ENCODE results near the gene KRT74. TPM values are rescaled to one million over a fixed set of nuclear protein-coding genes. Genes with fewer than 3 reads are reported as not detected.

The KRT74 gene
- total RNA-seq, 1 experiment from 2014 or later: not detected

DNA sequence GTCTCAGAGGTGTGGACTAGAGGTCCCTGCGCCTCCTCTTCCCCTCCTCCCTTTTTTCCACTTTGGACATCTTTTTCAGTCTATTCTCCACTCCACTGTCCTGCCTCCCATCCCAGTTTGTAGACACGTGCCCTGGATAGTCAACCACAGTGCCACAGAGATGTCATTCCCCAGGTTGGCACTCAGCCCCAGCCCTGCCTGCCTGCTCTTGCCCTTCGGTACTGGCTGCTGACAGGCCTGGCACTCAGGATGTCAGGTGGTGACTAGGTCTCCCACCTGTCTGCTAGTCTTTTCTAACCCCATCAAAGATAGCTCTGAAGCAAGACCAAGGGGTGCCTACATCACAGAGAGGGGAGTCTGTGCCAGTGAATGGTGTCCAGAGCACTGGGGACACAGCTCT lies 36.5 kb downstream of the KRT74 start:
- DNase-seq (ENCODE audit: low spot score): no peak

GRCh38 chr12:52535574-52535973 lies 38.1 kb downstream of the KRT74 start:
- DNase-seq (ENCODE audit: low spot score): no peak

DNA sequence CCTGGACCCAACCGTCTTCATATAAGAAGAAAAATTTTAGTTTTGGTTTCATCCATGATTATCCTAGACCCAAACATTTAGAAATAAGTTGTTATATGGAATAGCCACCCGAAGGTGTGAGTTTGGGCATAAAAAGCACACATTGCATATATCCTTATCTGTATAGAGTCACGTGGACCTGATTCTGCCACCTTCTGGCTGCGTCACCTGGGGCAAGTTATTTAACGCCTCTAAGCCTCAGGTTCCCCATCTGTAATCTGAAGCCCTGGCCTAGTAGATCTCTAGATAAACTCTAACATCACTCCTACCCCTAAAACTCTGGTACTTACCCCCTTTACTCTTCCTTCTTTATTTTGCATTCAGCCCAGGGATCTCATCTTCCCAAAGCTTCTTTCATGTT lies 39.2 kb downstream of the KRT74 start:
- DNase-seq (ENCODE audit: low spot score): no peak

DNA sequence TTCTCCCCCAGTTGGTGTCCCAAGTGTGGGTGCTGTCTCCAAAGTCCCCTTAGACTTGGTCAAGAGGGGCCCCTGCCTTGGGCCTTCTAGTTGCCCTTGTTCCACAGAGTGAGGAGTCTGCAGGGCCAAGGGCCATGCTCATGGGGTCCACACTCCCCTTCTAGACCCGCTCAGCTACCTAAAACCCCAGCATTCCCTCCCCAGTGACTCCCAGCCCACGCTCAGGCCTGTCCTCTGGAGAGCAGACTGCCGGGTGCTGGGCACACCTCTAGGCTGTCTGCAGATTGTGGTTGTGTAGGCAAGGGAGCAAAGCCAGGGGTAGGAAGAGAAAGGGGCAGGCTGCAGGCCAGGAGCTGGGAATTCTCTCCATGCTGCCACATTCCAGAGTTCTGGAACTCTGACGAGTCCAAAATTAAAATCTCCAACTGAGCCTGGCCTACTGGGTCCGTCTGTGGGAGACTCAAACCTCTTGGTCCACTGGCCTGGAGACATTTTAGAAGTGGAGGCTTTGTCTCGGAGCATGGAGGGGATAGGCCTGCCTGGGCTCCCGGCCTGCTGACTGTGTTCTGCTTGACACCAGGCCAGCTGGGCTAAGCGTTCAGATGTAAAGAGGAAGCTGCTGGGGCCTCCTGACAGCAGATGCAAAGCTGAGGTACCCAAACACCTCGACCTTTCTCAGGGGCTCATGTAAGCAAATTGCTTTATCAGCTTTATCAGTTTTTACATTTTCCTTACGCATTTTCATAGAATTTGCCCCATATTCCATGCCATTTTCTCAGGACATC lies 39.8 kb downstream of the KRT74 start:
- no peak for DNase-seq (ENCODE audit: low spot score)

- no peak for DNase-seq (ENCODE audit: low spot score)
Measured at GRCh38 chr12:52532636-52533035, 41.0 kb downstream of the KRT74 start.

DNA sequence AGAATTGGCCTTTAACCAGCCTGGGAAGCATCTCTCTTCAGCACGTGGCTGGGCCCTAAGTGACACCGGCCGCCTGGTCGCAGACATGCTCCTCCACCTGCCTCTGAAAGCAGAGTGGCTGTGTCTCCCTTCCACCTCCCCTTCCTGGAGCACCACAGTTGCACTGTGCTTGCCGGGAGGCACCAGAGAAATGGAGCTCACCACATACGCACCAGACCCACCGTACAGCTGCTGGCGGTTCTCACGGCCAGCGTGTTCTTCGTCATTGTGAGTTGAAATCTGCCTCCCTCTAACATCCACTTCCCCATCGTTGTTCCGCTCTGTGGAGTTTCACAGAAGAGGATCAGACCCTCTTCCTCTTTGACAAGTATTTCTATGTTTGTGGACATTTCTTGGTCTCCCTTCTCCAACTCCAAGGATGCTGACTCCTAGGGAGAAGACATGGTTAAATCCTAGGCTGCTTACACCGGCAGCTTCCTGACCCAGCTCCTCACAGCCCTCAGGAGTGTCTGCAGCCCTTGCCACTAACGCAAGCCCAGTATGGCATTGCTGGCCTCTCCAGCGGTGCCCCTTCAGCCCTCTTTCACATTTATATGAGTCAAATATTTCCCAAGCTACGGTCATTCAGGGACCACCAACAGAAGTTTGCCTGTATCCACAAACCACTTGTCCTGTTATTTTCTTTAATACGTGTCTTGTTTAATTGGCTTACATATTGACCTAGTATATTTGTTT lies 41.9 kb downstream of the KRT74 start:
- no peak for DNase-seq (ENCODE audit: low spot score)

DNA sequence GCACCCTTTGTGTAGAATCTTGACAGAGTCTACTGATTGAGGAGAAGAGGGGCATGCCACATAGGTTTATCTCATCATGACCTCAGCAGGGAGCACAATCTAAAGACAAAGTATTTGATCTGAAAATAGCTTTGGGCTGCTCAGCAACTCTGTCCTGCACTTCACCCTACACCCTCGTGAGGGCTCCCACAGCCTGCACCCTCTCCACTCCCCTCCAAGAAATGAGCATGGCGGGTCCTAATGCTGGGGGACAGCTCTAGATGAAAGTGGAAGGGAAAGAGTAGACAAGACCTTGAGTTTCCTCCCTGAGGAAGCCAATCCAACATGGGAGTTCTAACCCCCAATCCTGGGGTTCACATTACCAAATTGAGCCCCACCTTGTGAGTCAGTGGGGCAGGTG lies 42.7 kb downstream of the KRT74 start:
- no peak for DNase-seq (ENCODE audit: low spot score)

GRCh38 chr12:52530366-52530765 lies 43.3 kb downstream of the KRT74 start:
- DNase-seq (ENCODE audit: low spot score): no peak

GRCh38 chr12:52529846-52530245 lies 43.8 kb downstream of the KRT74 start:
- no peak for DNase-seq (ENCODE audit: low spot score)

- no peak for DNase-seq (ENCODE audit: low spot score)
Measured at GRCh38 chr12:52529417-52529816, 44.2 kb downstream of the KRT74 start.

DNA sequence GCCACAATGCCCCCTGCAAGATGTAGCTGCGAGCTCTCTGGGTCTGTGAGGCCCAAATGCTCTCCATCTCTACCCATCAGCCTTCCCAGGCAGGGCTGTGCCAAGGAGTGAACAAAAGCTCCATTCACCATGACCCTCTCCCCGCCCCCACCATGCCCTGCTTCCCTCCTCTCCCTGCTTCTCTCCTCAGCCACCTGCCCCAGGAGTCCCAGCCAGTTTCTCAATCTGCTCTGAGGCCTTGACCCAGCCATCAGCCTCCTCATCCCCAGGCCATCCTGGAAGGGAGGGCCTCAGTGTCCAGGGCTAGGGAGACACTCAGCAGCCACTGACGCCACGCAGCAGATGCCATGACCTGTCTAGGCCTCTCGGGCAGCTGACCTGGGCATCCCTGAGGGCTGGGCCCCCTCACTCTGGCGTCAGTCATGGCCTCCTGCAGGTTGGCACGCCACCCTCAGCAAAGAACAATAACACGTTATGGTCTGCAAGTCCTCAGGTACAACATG lies 45.0 kb downstream of the KRT74 start:
- no peak for DNase-seq (ENCODE audit: low spot score)

DNA sequence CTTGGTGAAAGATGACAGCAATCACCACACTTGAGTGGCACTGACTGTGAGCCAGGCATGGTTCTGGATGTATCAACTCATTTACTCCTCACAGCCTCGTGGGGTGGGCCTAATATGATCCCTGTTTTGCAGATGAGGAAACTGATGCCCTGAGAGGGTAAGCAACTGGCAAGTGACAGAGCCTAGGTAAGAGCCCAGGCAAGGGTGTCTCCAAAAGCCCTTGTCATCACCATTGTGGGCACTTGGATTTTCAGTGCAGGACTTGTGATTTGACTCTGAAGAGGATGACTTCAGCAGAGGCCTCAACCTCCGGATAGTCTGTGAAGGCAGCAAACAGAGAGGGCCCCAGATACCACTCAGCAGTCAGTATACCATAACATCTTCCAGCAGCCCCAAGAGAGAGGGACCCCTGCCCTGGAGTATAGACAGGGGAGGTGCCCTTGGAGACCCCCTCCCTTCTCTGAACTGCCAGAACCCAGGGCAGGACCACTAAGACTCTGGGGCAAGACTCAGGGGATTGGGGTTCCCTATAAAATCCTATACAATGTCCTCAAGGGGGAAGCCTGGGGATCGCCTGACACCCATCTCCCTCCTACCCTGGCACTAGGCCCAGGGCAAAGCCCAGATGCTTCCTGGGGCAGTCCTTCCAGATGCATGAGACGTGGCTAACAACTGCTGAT lies 46.4 kb downstream of the KRT74 start:
- no peak for DNase-seq (ENCODE audit: low spot score)

DNA sequence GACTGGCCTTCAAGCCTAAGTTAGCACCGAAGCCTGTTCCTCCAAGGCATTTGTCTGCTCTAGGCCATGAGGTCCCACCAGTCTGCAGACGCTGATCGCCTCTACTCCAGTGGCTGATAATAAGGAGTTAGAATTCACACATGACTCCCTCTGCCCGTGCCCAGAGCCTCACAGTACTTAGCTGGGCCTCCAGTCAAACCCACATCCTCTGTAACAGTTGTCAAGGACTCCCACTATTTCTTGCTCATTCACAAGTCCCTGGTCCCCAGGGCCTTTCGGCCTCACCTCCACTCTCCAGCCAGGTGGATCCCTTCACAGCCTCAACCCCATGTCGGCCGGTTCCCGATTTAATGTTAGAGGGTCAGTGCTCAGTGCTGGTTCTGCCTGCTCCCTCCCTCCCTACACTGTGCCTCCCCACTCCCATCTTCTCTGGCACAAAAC lies 47.1 kb downstream of the KRT74 start:
- DNase-seq (ENCODE audit: low spot score): no peak

DNA sequence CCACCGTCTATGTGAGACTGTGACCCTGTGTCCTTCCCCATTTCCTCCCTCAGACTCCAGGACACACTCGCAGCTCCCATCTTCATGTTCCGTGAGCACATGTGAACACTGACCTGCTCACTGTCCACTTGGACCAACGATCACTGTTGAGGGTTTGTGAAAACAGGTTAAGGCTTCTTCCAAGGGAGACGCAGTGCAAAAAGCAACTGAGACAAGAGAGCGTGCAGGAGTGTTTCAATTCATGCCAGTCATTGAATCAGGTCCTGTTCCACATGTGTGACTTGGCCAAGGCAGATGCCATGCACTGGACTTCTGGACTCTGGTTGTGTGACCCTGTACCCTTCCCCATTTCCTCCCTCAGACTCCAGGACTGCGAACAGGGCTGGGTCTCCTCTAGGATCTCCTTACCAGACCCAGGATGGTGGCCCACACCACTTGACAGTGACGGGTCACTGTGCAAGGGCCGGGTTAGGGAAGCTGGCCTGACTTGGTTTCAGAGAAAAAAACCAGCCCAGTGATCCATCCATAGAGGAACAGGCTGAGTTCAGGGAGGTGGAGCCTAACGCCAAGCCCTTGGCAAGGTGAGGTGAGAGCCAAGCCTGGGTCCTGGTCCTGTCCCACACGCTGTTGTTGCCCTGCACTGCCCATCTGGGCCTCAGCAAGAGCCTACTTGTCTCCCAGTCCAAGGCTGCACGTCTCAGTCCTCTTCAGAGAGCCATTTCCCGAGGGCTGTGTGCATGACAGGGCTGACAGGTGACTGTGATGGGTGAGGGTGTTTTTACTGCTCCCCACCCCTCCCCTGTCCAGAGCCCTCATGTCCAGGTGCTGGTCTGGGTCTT lies 47.8 kb downstream of the KRT74 start:
- no peak for DNase-seq (ENCODE audit: low spot score)

DNA sequence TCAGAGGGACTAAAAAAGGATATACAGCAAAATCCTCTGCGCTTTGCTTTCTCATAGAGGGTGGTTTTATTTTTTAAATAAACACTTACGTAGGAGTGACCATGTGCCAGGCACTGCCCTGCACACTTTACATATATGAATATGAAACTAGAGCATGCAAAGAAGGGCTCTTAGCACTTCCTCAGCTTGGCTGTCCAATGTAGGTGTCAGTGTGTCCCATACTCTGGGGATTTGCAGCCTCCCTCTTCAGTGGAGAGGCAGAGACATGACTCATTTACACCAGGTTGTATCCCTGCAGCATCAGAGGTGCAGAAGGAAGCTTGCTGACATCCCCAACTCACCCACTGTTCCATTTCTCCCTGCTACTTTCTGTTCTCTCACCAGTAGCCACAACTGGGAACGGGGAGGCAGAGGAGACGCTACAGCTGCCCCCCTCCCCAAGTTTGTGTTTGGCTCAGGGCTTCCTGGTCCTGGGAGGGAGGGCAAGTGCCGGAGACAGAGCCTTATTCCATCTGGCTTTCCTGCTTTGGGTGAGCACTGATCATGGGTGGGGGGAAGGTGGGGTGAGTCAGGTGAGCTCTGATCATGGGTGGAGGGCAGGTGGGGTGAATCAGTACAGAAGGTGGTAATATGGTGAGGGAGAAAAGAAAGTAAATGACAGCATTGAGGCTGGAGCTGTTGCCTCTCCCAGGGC lies 48.6 kb downstream of the KRT74 start:
- DNase-seq (ENCODE audit: low spot score): no peak

GRCh38 chr12:52524241-52524897 lies 49.3 kb downstream of the KRT74 start:
- DNase-seq (ENCODE audit: low spot score): no peak

DNA sequence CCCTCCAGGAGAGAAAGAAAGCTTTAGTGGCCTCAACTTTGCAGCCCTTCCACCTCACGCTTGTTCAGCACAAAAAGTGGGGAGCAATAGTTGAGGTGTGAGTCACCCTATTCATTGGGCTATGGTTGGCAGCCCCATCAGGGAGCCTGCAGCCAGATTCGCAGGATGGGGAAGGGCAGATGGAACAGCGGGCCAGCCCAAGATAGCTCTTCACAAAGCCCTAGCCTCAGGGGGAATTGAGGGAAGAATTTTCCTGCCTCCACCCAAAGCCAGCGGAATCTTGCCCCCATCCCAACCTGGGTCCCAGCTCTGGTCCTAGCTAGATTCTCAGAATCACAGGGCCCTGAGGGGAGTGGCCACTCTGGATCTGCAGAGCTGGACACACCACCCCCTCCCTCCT lies 49.8 kb downstream of the KRT74 start:
- DNase-seq (ENCODE audit: low spot score): no peak

- no peak for DNase-seq (ENCODE audit: low spot score)
Measured at GRCh38 chr12:52522346-52523011, 51.2 kb downstream of the KRT74 start.

- DNase-seq (ENCODE audit: low spot score): peak; percentile 29
Measured at GRCh38 chr12:52521568-52522266, 51.9 kb downstream of the KRT74 start.
